Measurements from ENCODE around the gene KATNBL1.

GRCh38 chr15:34209421-34210282, at the start of gene KATNBL1:
- TF ChIP-seq YY1 (IDR thresholded peaks at IDR 0.05; ENCODE audit: insufficient read depth, insufficient read length) (no peak), SUZ12 (IDR thresholded peaks at IDR 0.05; ENCODE audit: extremely low read depth, insufficient read depth, insufficient read length) (no peak), ZNF274 (IDR thresholded peaks at IDR 0.05; ENCODE audit: low read depth, low read length) (no peak)
